Uterus (tissue), 2 donors: ENCODE measurements around the gene GSC2.

Experiments
- CTCF ChIP-seq, 4 experiments: fragments of 200-600 bp in 2 of 4; fragments of 450-650 bp in 2 of 4; sonication (generic) in 2 of 4; IDR thresholded peaks; one replicate each; pipeline ENCODE4 v1.5.1; 2016 to 2019; ENCODE audit warnings: antibody characterized with exemption in 4 of 4, mild to moderate bottlenecking in 2 of 4, moderate library complexity in 1 of 4
- POLR2A ChIP-seq, 2 donors: fragments of 450-650 bp; IDR thresholded peaks; one replicate each; pipeline ENCODE4 v1.6.1; 2016; ENCODE audit warnings: antibody characterized with exemption in 2 of 2, mild to moderate bottlenecking in 1 of 2, moderate library complexity in 1 of 2

- TF ChIP-seq CTCF (IDR thresholded peaks at IDR 0.05), result no peak
- no peak for TF ChIP-seq POLR2A (IDR thresholded peaks at IDR 0.05)
Observed at GRCh38 chr22:19184276-19184997, 34.3 kb upstream of the GSC2 start.
